ENCODE data around the gene ZNF532.
"Not testable (repeated sequence)": the region's sequence is repeated elsewhere in the genome, so short reads cannot be mapped to it uniquely, and the experiment has no call there.

The ZNF532 gene

GRCh38 chr18:58847383-58848071 is 17.1 kb upstream of the ZNF532 start:
- no peak for DNase-seq (ENCODE audit: low read depth)

GRCh38 chr18:58848685-58849084 is 16.0 kb upstream of the ZNF532 start:
- DNase-seq (ENCODE audit: low read depth): no peak

GRCh38 chr18:58850786-58851469 is 13.7 kb upstream of the ZNF532 start:
- no peak for DNase-seq (ENCODE audit: low read depth)

- no peak for DNase-seq (ENCODE audit: low read depth)
Observed at GRCh38 chr18:58851856-58852255, 12.8 kb upstream of the ZNF532 start.

GRCh38 chr18:58852629-58853028 is 12.0 kb upstream of the ZNF532 start:
- DNase-seq (ENCODE audit: low read depth): no peak

- no peak for DNase-seq (ENCODE audit: low read depth)
Observed at GRCh38 chr18:58853561-58853960, 11.1 kb upstream of the ZNF532 start.

GRCh38 chr18:58855521-58855920 is 9.2 kb upstream of the ZNF532 start:
- DNase-seq (ENCODE audit: low read depth): not testable (repeated sequence)

- DNase-seq (ENCODE audit: low read depth): peak; percentile 59
Observed at GRCh38 chr18:58856881-58857280, 7.8 kb upstream of the ZNF532 start.

- DNase-seq (ENCODE audit: low read depth): peak; percentile 75
Observed at GRCh38 chr18:58858591-58859468, 5.8 kb upstream of the ZNF532 start.

- no peak for DNase-seq (ENCODE audit: low read depth)
Observed at GRCh38 chr18:58859907-58860306, 4.8 kb upstream of the ZNF532 start.

- no peak for DNase-seq (ENCODE audit: low read depth)
Observed at GRCh38 chr18:58860747-58861231, 3.9 kb upstream of the ZNF532 start.

GRCh38 chr18:58861353-58861752 is 3.3 kb upstream of the ZNF532 start:
- DNase-seq (ENCODE audit: low read depth): no peak

- DNase-seq (ENCODE audit: low read depth): no peak
Observed at GRCh38 chr18:58861861-58862301, 2.8 kb upstream of the ZNF532 start.

GRCh38 chr18:58862356-58862755 is 2.3 kb upstream of the ZNF532 start:
- DNase-seq (ENCODE audit: low read depth): no peak

GRCh38 chr18:58862851-58863538 is 1.7 kb upstream of the ZNF532 start:
- no peak for DNase-seq (ENCODE audit: low read depth)

GRCh38 chr18:58863539-58864145 is 1.0 kb upstream of the ZNF532 start:
- DNase-seq (ENCODE audit: low read depth): no peak

- DNase-seq (ENCODE audit: low read depth): no peak
Observed at GRCh38 chr18:58865033-58865590, 435 bp downstream of the ZNF532 start.

GRCh38 chr18:58865701-58866065 is 1.0 kb downstream of the ZNF532 start:
- no peak for DNase-seq (ENCODE audit: low read depth)

GRCh38 chr18:58866066-58866772 is 1.5 kb downstream of the ZNF532 start:
- no peak for DNase-seq (ENCODE audit: low read depth)

GRCh38 chr18:58866773-58867150 is 2.1 kb downstream of the ZNF532 start:
- DNase-seq (ENCODE audit: low read depth): no peak

All from stromal cell of bone marrow (primary cell).